ENCODE results near the gene HS6ST1.

HS6ST1 gene

DNA sequence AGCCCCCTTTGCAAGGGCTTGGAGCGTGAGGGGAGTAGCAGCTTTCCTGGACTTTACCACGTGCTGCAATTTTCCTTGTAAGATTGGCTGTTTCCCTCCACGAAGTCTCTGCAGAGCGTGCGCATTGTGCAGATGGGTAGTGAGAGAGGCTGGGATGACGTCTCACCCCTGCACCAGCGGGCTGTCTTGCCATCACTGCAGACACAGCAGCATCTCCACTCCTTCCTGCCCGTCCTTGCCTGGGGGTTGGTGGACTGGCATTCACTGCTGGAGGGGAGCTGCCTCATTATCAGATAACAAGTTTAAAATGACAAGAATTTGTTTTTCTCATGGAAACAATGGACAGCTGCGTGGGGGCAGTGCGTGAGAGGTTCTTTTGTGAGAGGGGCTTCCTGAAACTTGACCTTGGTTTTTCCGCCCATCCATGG, 45.3 kb upstream of the HS6ST1 start:
- no peak overlapping the region for H3K4me3 ChIP-seq (replicated peaks; ENCODE audit: low read depth, low read length)
- TF ChIP-seq, protein P1, sequence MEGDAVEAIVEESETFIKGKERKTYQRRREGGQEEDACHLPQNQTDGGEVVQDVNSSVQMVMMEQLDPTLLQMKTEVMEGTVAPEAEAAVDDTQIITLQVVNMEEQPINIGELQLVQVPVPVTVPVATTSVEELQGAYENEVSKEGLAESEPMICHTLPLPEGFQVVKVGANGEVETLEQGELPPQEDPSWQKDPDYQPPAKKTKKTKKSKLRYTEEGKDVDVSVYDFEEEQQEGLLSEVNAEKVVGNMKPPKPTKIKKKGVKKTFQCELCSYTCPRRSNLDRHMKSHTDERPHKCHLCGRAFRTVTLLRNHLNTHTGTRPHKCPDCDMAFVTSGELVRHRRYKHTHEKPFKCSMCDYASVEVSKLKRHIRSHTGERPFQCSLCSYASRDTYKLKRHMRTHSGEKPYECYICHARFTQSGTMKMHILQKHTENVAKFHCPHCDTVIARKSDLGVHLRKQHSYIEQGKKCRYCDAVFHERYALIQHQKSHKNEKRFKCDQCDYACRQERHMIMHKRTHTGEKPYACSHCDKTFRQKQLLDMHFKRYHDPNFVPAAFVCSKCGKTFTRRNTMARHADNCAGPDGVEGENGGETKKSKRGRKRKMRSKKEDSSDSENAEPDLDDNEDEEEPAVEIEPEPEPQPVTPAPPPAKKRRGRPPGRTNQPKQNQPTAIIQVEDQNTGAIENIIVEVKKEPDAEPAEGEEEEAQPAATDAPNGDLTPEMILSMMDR (IDR thresholded peaks at IDR 0.05; ENCODE audit: low read length, missing control alignments) = no peak
- DNase-seq (ENCODE audit: low read depth) = peak; percentile 68

DNA sequence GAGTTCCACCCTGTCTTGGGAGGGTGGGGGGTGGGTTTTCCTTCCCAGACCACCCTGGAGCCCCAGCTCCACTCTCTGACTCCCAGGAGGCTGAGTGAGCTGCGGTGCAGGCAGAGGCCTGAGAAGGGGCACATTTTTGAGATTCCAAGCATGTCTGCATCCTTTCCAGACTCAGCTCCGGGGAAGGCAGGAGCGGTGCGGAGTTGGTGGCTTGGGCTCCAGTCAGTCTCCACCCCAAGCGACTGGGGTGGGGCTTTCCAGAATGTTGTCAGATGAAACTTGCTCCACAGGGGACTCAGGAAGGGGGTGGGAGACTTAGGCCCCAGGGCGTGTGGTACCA, 44.2 kb upstream of the HS6ST1 start:
- TF ChIP-seq, protein P1 (IDR thresholded peaks at IDR 0.05; ENCODE audit: low read length, missing control alignments) = no peak
- DNase-seq (ENCODE audit: low read depth) = peak; percentile 85
- no peak overlapping the region for H3K4me3 ChIP-seq (replicated peaks; ENCODE audit: low read depth, low read length)

DNA sequence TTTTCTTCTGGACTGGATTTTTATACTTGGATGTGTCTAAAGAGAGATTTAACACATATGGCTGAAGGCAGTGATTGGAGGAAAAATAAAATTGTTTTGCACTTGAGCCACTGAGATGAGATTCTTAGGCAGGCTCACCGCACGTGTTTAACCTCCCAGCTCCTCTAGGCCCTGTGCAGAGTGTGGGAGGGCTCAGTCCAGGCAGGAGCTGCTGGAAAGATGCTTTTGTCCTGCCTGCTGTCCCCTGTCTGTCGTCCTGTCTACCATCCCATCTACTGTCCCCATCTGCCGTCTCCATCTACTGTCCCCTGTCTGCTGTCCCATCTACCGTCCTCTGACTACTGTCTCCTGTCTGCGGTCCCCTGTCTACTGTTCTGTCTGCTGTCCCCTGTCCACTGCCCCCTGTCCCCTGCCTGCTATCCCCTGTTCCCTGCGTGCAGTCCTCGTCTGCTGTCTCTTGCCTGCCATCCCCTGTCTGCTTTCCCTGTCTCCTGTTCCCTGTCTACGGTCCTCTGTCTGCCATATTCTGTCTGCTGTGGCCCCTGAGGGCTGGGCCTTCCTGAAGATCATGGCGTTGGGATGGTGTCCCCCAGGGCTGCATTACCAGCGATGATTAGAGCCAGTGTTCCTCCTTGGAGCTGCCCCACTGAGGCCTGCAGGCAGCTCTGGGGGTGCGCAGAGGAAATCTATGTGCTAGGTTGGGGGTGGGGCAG, 43.7 kb upstream of the HS6ST1 start:
- TF ChIP-seq, protein P1 (IDR thresholded peaks at IDR 0.05; ENCODE audit: low read length, missing control alignments) = no peak
- H3K4me3 ChIP-seq (replicated peaks; ENCODE audit: low read depth, low read length) = no peak overlapping the region
- DNase-seq (ENCODE audit: low read depth) = no peak

DNA sequence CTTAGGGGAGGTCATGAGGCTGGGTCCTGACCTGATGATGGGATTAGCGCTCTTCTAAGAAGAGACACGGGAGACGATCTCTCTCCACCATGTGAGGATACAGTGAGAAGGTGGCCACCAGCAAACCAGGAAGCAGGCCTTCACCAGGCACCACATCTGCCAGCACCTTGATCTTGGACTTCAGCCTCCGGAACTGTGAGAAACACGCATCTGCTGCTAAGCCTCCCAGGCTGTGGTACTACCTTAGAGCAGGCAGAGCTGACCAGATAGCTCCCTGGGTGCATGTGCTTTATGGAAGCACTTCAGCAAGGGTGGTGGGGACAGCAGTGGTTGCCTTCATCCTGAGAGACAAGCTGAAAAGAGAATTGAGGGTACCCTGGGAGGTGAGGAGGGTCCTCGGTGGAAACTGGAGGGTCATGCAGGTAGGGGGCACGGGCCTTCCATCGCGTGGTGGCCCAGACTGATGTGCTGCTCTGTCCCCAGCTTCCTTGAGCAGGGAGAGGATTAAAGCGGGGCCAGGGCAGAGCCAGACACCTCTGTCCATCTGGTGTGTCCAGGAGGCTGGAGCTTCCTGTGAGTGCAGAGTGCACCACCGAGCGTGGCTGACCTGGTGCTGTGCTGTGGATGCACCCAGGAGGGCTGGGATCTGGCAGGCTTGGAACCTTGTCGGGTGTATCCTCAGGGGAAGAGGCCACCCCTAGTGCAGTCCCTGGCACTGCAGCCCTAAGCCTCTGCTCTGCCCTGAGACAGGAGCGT, 42.9 kb upstream of the HS6ST1 start:
- no peak for DNase-seq (ENCODE audit: low read depth)
- TF ChIP-seq, protein P1 (IDR thresholded peaks at IDR 0.05; ENCODE audit: low read length, missing control alignments) = no peak
- H3K4me3 ChIP-seq (replicated peaks; ENCODE audit: low read depth, low read length) = no peak overlapping the region

DNA sequence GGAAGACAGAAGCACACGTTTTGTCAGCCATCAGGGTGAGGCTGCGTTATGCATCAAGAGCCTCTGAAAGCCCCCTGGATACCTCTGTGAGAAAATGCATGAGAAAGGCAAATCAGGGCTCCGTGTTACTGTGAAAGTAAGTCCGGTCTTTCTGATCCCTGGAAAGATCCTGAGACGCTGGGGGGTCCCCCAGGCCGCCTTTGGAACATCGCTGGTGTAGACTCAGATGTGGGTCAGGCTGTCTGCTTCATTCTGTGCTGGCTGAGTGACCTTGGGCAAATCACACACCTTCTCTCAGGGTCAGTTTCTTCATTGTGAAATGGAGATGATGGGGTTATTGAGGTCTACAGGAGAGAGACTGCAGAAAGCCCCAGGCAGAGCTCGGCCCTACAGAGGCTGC, 42.0 kb upstream of the HS6ST1 start:
- DNase-seq (ENCODE audit: low read depth) = no peak
- no peak overlapping the region for H3K4me3 ChIP-seq (replicated peaks; ENCODE audit: low read depth, low read length)
- TF ChIP-seq, protein P1 (IDR thresholded peaks at IDR 0.05; ENCODE audit: low read length, missing control alignments) = no peak

DNA sequence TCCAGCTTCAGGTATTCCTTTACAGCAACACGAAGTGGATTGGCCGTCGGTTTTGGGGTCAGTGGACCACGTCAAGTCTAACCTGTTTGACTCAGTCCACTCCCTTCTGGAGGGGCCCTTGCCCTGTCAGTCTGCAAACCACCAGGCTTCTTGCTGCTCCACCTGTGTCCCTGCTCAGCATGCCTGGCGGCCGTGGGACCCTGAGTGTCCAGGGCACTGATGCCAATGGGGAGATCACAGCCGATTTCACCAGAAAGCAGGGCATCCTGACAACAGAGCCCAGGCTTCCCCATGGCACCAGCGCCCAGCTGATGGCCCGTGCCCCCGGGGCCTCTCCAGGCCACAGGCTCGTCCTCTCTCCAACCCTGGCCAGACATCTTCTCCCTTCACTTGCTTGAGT, 41.2 kb upstream of the HS6ST1 start:
- TF ChIP-seq, protein P1 (IDR thresholded peaks at IDR 0.05; ENCODE audit: low read length, missing control alignments) = no peak
- DNase-seq (ENCODE audit: low read depth) = no peak
- no peak overlapping the region for H3K4me3 ChIP-seq (replicated peaks; ENCODE audit: low read depth, low read length)

All from fibroblast of pulmonary artery (primary cell).